GM21717 (cell line): Measurements from ENCODE around the gene TSNAXIP1.
"Not testable (repeated sequence)": the region's sequence is repeated elsewhere in the genome, so short reads cannot be mapped to it uniquely, and the experiment has no call there.

Experiments used
- ATAC-seq: cut with Tn5 transposase; IDR thresholded peaks from one replicate; pipeline ENCODE4 v1.9.1; 2021; ENCODE audit warnings: mild to moderate bottlenecking, moderate library complexity; ENCODE audit not compliant: unreplicated experiment

The TSNAXIP1 gene

GRCh38 chr16:67857547-67858233 lies 51.0 kb downstream of the TSNAXIP1 start:
- no peak for ATAC-seq

DNA sequence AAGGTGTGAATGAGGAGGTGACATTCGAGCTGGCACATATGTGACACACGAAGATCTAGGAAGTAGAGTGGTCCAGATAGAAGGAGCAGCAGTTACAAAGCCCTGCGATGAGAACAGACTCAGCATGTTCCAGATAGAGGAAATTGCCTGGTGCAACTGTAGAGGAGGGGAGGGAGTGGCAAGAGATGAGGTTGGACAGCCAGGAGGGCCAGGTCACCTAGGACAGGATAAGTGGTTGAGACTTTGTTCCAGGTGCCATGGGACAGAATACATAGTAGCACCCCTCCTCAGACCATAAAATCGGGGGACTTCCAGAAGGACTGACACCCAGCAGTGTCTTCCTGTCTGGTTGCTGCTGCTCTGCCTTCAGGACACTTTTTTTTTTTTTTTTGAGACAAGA lies 51.8 kb downstream of the TSNAXIP1 start:
- ATAC-seq = no peak

- ATAC-seq = no peak
These were observed 54.1 kb downstream of the TSNAXIP1 start for GRCh38 chr16:67860589-67861398.

DNA sequence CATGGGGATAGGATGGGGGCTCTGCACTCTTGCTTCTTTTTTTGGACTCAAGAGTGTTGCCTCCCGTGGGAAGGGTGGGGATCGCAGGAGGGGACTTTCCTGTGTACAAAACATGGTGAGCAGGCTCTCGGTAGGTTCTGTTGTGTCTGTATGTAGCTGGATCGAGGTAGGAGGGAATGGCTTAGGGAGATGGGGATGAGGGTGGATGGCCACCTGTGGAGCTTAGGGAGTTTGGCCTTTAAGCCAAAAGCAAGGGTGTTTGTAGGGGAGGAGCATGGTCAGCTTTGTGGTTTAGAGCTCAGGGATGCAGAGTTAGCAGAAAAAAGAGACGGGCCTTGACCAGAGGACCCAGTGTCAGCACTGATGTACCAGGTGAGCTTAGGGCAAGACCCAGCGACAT lies 55.2 kb downstream of the TSNAXIP1 start:
- no peak for ATAC-seq

- ATAC-seq = no peak
These were observed 56.2 kb downstream of the TSNAXIP1 start for GRCh38 chr16:67862623-67863583.

DNA sequence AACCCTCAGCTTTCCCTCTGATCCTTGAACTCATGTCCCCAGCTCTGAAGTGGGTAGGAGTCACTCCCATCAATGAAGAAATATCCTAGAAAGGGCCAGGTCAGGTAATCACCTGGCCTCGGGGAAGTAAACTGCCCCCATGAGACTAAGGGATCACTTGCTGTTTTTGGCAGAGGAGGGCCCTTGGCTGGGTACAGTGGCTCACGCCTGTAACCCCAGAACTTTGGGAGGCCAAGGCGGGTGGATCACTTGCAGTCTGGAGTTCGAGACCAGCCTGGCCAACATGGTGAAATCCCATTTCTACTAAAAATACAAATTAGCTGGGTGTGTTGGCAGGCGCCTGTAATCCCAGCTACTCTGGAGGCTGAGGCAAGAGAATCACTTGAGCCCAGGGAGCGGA lies 57.4 kb downstream of the TSNAXIP1 start:
- ATAC-seq = not testable (repeated sequence)

- no peak for ATAC-seq
These were observed 57.9 kb downstream of the TSNAXIP1 start for GRCh38 chr16:67864594-67864993.

- no peak for ATAC-seq
These were observed 58.6 kb downstream of the TSNAXIP1 start for GRCh38 chr16:67865318-67865717.

GRCh38 chr16:67868290-67868689 lies 61.6 kb downstream of the TSNAXIP1 start:
- ATAC-seq = no peak

- ATAC-seq = no peak
These were observed 63.0 kb downstream of the TSNAXIP1 start for GRCh38 chr16:67869653-67870052.

DNA sequence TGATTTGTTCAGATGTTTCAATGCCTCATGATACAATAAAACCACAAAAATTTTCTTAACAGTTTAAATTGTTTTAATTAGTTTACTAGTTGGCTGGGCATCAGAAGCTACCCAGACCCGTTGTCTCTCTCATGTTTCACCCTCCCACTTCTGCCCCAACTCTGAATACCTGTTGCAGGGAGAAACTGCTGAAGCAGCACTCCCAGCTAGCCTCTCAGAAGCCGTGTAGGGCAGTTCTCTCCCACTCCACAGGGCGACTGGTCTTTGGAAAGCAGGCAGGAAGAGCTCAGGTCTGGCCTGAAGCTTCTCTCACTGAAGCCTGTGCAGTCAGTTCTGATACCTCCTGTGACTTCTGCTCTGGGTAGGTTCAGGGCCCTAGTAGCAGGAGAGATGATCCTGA lies 64.6 kb downstream of the TSNAXIP1 start:
- no peak for ATAC-seq

DNA sequence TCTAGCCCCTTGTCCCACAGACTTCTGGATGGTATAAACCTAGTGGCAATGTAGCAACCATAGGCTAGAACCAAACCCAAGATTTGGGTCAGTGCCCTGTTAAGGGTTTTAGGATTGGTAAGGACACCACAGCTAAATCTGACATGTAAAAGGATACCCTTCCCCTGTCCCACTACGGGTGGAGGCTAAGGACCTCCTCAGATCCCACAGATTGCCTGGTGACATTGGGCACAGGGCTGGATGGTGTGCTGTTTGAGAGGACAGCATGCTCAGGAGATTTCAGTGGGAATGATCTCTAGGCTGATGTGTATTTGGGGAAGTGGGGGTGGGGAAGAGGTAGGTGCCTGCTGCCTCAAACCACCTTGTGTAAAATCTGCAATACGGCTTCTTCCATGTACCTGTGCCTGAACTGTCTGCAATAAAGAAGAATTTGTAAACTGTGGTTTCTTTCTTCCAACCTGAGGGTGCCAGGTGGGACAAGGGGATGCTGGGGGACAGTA lies 65.5 kb downstream of the TSNAXIP1 start:
- no peak for ATAC-seq

- ATAC-seq = peak; percentile 63
These were observed 66.1 kb downstream of the TSNAXIP1 start, which contains the start of gene EDC4 for GRCh38 chr16:67872631-67873434. Gene EDC4 (plus strand): TSS chr16:67873052. CDS start chr16:67873262, 210 bp downstream.

DNA sequence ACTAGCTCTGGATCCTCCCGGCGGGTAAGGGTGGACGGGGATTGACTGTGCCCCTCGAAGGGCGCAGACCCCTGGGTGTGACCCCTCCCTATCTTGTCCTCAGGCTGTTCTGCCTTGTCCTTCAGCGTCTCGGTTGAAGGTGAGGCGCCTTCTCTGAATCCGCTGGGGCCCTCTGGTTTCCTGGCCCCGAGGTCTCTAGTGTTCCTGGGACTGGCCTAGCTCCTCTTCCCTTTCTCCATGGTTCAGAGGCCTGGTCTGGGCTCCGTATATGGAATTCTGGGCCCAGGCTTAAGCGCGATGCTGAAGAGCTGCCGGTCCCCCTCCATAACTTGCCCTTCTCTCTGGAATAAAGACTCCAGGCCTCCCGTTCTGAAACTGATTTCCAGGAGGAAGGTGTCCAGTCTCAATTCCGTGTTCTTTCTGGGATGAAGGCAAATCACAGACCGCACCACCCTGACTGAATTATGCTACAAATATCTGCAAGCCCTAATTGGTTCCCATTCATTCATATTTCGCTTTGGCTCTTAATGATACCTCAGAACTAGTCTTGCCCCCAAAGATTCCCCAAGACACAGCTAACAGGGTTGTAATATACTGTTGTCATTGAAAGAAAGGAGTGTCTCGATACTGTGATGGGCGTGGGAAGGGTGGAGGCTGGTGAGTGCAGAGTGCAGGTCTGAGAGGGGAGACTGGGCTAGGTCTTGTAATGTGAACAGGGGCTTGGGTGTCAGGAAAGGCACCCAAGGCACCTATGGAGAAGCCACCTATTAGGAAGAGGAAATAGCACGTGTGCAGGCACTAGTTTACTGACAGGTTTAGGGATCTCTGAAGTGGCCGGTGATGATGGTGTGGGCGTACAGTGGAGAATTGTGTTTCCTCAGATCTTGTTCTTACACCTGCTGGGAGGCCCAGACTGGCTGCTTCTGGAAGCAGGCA lies 67.0 kb downstream of the TSNAXIP1 start:
- ATAC-seq = no peak

DNA sequence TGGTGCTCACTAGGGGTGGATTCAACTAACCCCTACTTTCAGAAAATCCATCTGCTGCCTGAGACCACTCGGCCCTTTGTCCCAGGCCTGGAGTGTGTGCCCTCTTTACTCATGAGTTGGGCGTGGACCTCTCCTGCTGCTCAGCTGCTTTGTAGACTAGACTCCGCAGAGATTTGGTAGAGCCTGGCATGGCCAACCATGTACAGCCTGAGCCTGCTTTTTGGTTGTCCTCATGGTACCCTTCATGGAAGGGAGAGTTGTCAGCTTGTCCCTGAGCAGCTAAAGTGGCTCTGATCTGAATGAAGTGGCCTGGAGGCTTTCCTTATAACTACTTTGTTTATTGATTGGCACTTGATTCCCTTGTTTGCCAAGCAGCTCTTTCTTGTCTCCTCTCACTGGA lies 67.7 kb downstream of the TSNAXIP1 start:
- no peak for ATAC-seq

- ATAC-seq = no peak
These were observed 70.4 kb downstream of the TSNAXIP1 start for GRCh38 chr16:67877064-67877463.
